HCT116 (cell line): ENCODE data around the gene MEGF10. TPM values are rescaled to one million over a fixed set of nuclear protein-coding genes. Genes with fewer than 3 reads are reported as not detected.
"Not testable (repeated sequence)": the region's sequence is repeated elsewhere in the genome, so short reads cannot be mapped to it uniquely, and the experiment has no call there.

Experiments
- ATAC-seq: fragments of 200-7000 bp; cut with Tn5 transposase; 2 replicates; pipeline ENCODE4 v1.9.1; 2020; ENCODE audit warnings: mild to moderate bottlenecking, moderate library complexity
- BruUV-seq: library from RNA; stranded (reverse); fragments of 400-500 nt; replicated peaks from 2 replicates; lab custom pipeline; 2021; lab: Mats Ljungman, UMichigan
- CTCF ChIA-PET: fragments of 300-600 bp; sonication (Branson Sonifier 250); formaldehyde crosslinking; loops from one replicate; lab custom pipeline; 2021; ENCODE audit warnings: antibody characterized with exemption; lab: Charles Lee
- POLR2A ChIA-PET: fragments of 300-600, 350-600 bp; sonication (Branson Sonifier 250); formaldehyde crosslinking; loops from one replicate; lab custom pipeline; 2021; ENCODE audit warnings: antibody characterized with exemption; lab: Charles Lee
- RAD21 ChIA-PET, 2 experiments: fragments of 300-600 bp; sonication (Branson Sonifier 250); formaldehyde crosslinking; loops; one replicate each; lab custom pipeline; 2023; ENCODE audit warnings: low total read pairs in 2 of 2; ENCODE audit not compliant: uncharacterized antibody in 2 of 2, unreplicated experiment in 2 of 2, low non-redundant PET in 1 of 2; lab: Charles Lee
- DNase-seq: peaks from one replicate; pipeline ENCODE4 v3.0.0-alpha.2; 2010; ENCODE audit warnings: low read depth, low spot score
- H2AFZ ChIP-seq: fragments of 200-600 bp; shearing (Covaris generic), sonication (generic); 2 replicates; pipeline ENCODE4 v1.6.1; 2017; ENCODE audit warnings: low read depth, mixed run types, mixed read lengths, antibody characterized with exemption, low read length; ENCODE audit not compliant: poor library complexity, severe bottlenecking
- H3K27ac ChIP-seq: 2 replicates; pipeline ENCODE4 v1.5.1; 2012; ENCODE audit warnings: low read depth, low read length
- H3K27me3 ChIP-seq: fragments of 200-600 bp; sonication (generic); 2 replicates; pipeline ENCODE4 v1.6.1; 2016; ENCODE audit warnings: mixed run types, low read length, mixed read lengths; ENCODE audit not compliant: insufficient read depth
- H3K36me3 ChIP-seq, 2 experiments: fragments of 200-500 bp in 1 of 2; fragments of 200-600 bp in 1 of 2; sonication (Bioruptor generic) in 1 of 2; sonication (generic) in 1 of 2; 2 replicates each; pipeline versions ENCODE4 v1.5.1 to v1.6.1; 2014 to 2016; ENCODE audit warnings: low read length in 2 of 2, inconsistent platforms in 1 of 2, mixed read lengths in 1 of 2, mixed run types in 1 of 2; ENCODE audit not compliant: insufficient read depth in 2 of 2, control insufficient read depth in 1 of 2
- H3K4me1 ChIP-seq, 2 experiments: fragments of 200-600 bp in 1 of 2; sonication (generic) in 1 of 2; 2 replicates each; pipeline versions ENCODE4 v1.5.1 to v1.6.1; 2012 to 2017; ENCODE audit warnings: low read length in 2 of 2, inconsistent platforms in 1 of 2, mild to moderate bottlenecking in 1 of 2, mixed read lengths in 1 of 2, mixed run types in 1 of 2, moderate library complexity in 1 of 2; ENCODE audit not compliant: insufficient read depth in 2 of 2, control insufficient read depth in 1 of 2
- H3K4me2 ChIP-seq: fragments of 200-600 bp; sonication (generic); 2 replicates; pipeline ENCODE4 v1.6.1; 2017; ENCODE audit warnings: mixed run types, low read length, mixed read lengths
- H3K4me3 ChIP-seq, 2 experiments: fragments of 200-600 bp in 1 of 2; sonication (generic) in 1 of 2; replicated peaks in 1 of 2; 2 replicates each; pipeline ENCODE4 v1.5.1; 2011 to 2016; ENCODE audit warnings: low read length in 2 of 2, control low read depth in 1 of 2, low read depth in 1 of 2, mild to moderate bottlenecking in 1 of 2, mixed read lengths in 1 of 2, mixed run types in 1 of 2
- H3K79me2 ChIP-seq: fragments of 200-600 bp; sonication (generic); 2 replicates; pipeline ENCODE4 v1.6.1; 2017; ENCODE audit warnings: mild to moderate bottlenecking, mixed run types, low read length, moderate library complexity, mixed read lengths; ENCODE audit not compliant: insufficient read depth
- H3K9ac ChIP-seq: fragments of 200-600 bp; sonication (generic); 2 replicates; pipeline ENCODE4 v1.6.1; 2016; ENCODE audit warnings: low read length, mixed read lengths
- H3K9me2 ChIP-seq: fragments of 200-600 bp; sonication (generic), shearing (Covaris generic); 2 replicates; pipeline ENCODE4 v1.6.1; 2017; ENCODE audit warnings: mixed run types, mild to moderate bottlenecking, moderate library complexity; ENCODE audit not compliant: insufficient read depth
- H3K9me3 ChIP-seq, 2 experiments: fragments of 200-500 bp in 1 of 2; fragments of 200-600 bp in 1 of 2; sonication (Bioruptor generic) in 1 of 2; sonication (generic) in 1 of 2; 2 replicates each; pipeline ENCODE4 v1.6.1; 2014 to 2017; ENCODE audit warnings: low read length in 2 of 2, mixed read lengths in 2 of 2, inconsistent platforms in 1 of 2, low read depth in 1 of 2, mild to moderate bottlenecking in 1 of 2, mixed run types in 1 of 2, moderate library complexity in 1 of 2; ENCODE audit not compliant: control insufficient read depth in 1 of 2, insufficient read depth in 1 of 2
- H4K20me1 ChIP-seq: fragments of 200-600 bp; sonication (generic), shearing (Covaris generic); 2 replicates; pipeline ENCODE4 v1.6.1; 2017; ENCODE audit warnings: mixed run types, mild to moderate bottlenecking, moderate library complexity; ENCODE audit not compliant: insufficient read depth
- CBX3 ChIP-seq: IDR thresholded peaks from 2 replicates; pipeline ENCODE4 v1.6.1; 2012; ENCODE audit warnings: low read depth
- EZH2 ChIP-seq: fragments of 200-600 bp; sonication (generic); IDR thresholded peaks from 2 replicates; pipeline ENCODE4 v1.6.1; 2017; ENCODE audit warnings: antibody characterized with exemption, mixed run types
- MAX ChIP-seq: IDR thresholded peaks from 2 replicates; pipeline ENCODE4 v1.6.1; 2012
- POLR2A ChIP-seq: IDR thresholded peaks from 2 replicates; pipeline ENCODE4 v1.7.0; 2011; ENCODE audit warnings: borderline replicate concordance; ENCODE audit not compliant: insufficient read depth, insufficient read length; ENCODE audit errors: extremely low read depth
- SIN3A ChIP-seq: IDR thresholded peaks from 2 replicates; pipeline ENCODE4 v1.6.1; 2012; ENCODE audit warnings: low read depth
- TCF7L2 ChIP-seq: IDR thresholded peaks from 2 replicates; pipeline ENCODE4 v1.7.0; 2011; ENCODE audit warnings: borderline replicate concordance, inconsistent platforms; ENCODE audit not compliant: insufficient read depth, insufficient read length; ENCODE audit errors: extremely low read depth
- ZBTB33 ChIP-seq: IDR thresholded peaks from 2 replicates; pipeline ENCODE4 v1.6.1; 2011; ENCODE audit warnings: mild to moderate bottlenecking, low read length, moderate library complexity; ENCODE audit not compliant: insufficient replicate concordance; ENCODE audit errors: extremely low read depth
- ZNF274 ChIP-seq: fragments of 200-500 bp; sonication (Bioruptor generic); IDR thresholded peaks from 2 replicates; pipeline ENCODE4 v1.6.1; 2014; ENCODE audit warnings: mild to moderate bottlenecking, low read depth, low read length, inconsistent platforms
- intact Hi-C: fragments of 100-400 bp; cut with micrococcal nuclease; formaldehyde crosslinking; loops from 2 replicates; pipeline ENCODE4 v1.10.0; 2022
- total RNA-seq: library from RNA; stranded (reverse); gene quantifications from one replicate; pipeline ENCODE4 v1.2.1, GENCODE V29; 2021; ENCODE audit not compliant: unreplicated experiment

MEGF10 gene
- total RNA-seq, 1 experiment from 2014 or later, result 0.02 TPM

DNA sequence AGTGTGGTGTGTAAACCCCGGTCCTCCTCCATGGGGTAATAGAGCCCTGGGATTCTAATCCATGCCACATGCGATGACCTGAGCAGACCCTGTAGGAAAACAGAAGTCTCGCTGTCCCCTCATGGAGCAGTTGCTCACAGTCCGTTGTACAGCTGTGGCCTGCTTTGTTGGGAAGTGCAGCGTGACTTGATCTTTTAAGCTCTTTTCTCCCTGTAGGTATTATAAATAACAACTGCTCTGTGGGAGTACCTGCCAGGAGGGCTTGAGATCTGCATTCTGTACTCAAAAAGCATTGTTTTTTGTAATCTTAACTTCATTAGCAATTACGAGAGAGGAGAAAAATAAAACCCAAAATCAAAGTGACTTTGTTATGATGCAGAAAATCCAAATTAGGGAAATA, 17.3 kb downstream of the MEGF10 start (continued):
- TF ChIP-seq TCF7L2, result no peak
- TF ChIP-seq ZBTB33, result no peak
- no peak for TF ChIP-seq ZNF274
- TF ChIP-seq MAX, result no peak
- no peak for TF ChIP-seq EZH2
- TF ChIP-seq CBX3, result no peak
- TF ChIP-seq SIN3A, result no peak
- no peak for TF ChIP-seq POLR2A

- H3K36me3 ChIP-seq, H3K9me3 ChIP-seq, H3K4me2 ChIP-seq, H3K9ac ChIP-seq, BruUV-seq, H3K9me2 ChIP-seq, H2AFZ ChIP-seq, H3K27me3 ChIP-seq, H4K20me1 ChIP-seq, H3K4me1 ChIP-seq, H3K4me3 ChIP-seq, intact Hi-C loops, POLR2A ChIA-PET, ATAC-seq, RAD21 ChIA-PET, H3K27ac ChIP-seq, H3K79me2 ChIP-seq, CTCF ChIA-PET, DNase-seq: not testable (repeated sequence)
These were observed 17.7 kb downstream of the MEGF10 start for GRCh38 chr5:127308325-127308724.
